DOHH2 (cell line): Measurements from ENCODE around the gene MCMBP.

Experiments used
- EZH2phosphoT487 ChIP-seq: fragments of 200-600 bp; sonication (generic); IDR thresholded peaks from 2 replicates; pipeline ENCODE4 v1.6.1; 2017; ENCODE audit warnings: borderline replicate concordance, mild to moderate bottlenecking, antibody characterized with exemption, low read length, moderate library complexity, mixed read lengths
- TF ChIP-seq, protein P1 (sequence below): fragments of 200-600 bp; sonication (generic); IDR thresholded peaks from one replicate; pipeline ENCODE4 v1.5.1; 2014; ENCODE audit warnings: antibody characterized with exemption, mild to moderate bottlenecking, low read depth, low read length; ENCODE audit not compliant: poor library complexity, severe bottlenecking

DNA sequence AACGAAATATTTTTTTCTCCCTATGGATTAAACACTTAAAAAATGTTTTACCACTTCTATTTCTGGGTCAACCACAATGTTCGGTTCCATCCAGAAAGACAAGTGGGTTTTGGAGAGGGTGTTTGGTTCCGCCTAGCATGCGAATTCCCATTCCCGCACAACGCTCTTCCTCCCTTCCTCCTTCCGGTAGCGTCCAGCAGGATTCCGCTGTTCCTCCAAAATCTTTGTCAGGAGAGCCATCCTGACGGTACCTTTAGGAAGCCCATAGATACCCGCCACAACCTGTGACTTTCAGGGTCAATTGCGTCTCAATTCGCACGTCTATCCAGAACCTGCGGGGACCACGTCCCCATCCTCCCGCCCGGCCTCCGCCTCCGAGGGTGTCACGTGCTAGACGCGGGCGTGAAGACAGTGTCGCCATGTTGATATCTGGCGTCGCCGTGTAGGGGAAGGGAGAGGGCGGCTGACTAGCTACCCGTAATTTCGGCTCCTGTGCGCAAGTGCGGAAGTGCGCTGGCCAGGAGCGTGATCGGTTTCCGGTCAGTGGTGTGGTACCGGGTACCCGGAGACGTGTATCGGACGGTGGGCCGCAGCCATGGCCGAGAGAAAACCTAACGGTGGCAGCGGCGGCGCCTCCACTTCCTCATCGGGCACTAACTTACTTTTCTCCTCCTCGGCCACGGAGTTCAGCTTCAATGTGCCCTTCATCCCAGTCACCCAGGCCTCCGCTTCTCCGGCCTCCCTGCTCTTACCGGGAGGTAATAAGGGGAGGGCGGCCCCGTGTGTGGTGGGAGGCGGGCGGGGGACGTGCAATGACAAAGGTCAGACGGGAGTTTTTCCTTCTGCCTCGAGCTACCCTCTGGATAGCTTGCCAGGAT lies 19.8 kb upstream of the MCMBP start, which contains the start of gene SEC23IP:
- TF ChIP-seq, protein P1, sequence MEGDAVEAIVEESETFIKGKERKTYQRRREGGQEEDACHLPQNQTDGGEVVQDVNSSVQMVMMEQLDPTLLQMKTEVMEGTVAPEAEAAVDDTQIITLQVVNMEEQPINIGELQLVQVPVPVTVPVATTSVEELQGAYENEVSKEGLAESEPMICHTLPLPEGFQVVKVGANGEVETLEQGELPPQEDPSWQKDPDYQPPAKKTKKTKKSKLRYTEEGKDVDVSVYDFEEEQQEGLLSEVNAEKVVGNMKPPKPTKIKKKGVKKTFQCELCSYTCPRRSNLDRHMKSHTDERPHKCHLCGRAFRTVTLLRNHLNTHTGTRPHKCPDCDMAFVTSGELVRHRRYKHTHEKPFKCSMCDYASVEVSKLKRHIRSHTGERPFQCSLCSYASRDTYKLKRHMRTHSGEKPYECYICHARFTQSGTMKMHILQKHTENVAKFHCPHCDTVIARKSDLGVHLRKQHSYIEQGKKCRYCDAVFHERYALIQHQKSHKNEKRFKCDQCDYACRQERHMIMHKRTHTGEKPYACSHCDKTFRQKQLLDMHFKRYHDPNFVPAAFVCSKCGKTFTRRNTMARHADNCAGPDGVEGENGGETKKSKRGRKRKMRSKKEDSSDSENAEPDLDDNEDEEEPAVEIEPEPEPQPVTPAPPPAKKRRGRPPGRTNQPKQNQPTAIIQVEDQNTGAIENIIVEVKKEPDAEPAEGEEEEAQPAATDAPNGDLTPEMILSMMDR: no peak
- TF ChIP-seq EZH2phosphoT487: no peak
